GM21825 (cell line): ENCODE measurements around the gene ZG16.

Experiments
- ATAC-seq: cut with Tn5 transposase; IDR thresholded peaks from one replicate; pipeline ENCODE4 v1.9.1; 2021; ENCODE audit warnings: mild to moderate bottlenecking, moderate library complexity; ENCODE audit not compliant: unreplicated experiment

The ZG16 gene

GRCh38 chr16:29807426-29808218, 29.6 kb downstream of the ZG16 start:
- ATAC-seq, result peak; percentile 27

GRCh38 chr16:29808219-29808900, 30.3 kb downstream of the ZG16 start:
- ATAC-seq, result no peak

GRCh38 chr16:29809031-29809747, 31.1 kb downstream of the ZG16 start:
- no peak for ATAC-seq

GRCh38 chr16:29809850-29810698, 32.0 kb downstream of the ZG16 start:
- no peak for ATAC-seq

GRCh38 chr16:29810699-29811169, 32.7 kb downstream of the ZG16 start:
- no peak for ATAC-seq

GRCh38 chr16:29811170-29811895, 33.3 kb downstream of the ZG16 start:
- ATAC-seq, result peak; percentile 29

- no peak for ATAC-seq
These were observed 34.0 kb downstream of the ZG16 start, which contains the start of gene PRRT2 for GRCh38 chr16:29811896-29812665. PRRT2 (plus strand) TSS chr16:29812193; CDS start chr16:29813055, 862 bp downstream.

GRCh38 chr16:29812754-29813643, 34.9 kb downstream of the ZG16 start:
- ATAC-seq, result no peak

- no peak for ATAC-seq
These were observed 35.8 kb downstream of the ZG16 start for GRCh38 chr16:29813644-29814562.

GRCh38 chr16:29814592-29814991, 36.5 kb downstream of the ZG16 start:
- ATAC-seq, result no peak

- ATAC-seq, result no peak
These were observed 37.1 kb downstream of the ZG16 start for GRCh38 chr16:29815032-29815721.

GRCh38 chr16:29815793-29816693, 38.0 kb downstream of the ZG16 start, which contains the start of gene PAGR1:
PAGR1 (plus strand) TSS chr16:29816152; CDS start chr16:29816526, 374 bp downstream.
- ATAC-seq, result peak; percentile 46

- ATAC-seq, result peak; percentile 6
These were observed 38.8 kb downstream of the ZG16 start for GRCh38 chr16:29816694-29817441.

- ATAC-seq, result no peak
These were observed 40.0 kb downstream of the ZG16 start for GRCh38 chr16:29818082-29818481.

GRCh38 chr16:29819506-29819905, 41.5 kb downstream of the ZG16 start:
- no peak for ATAC-seq
